Lung (tissue), 12 donors: ENCODE measurements around the gene VDAC1. TPM values are rescaled to one million over a fixed set of nuclear protein-coding genes. Genes with fewer than 3 reads are reported as not detected.

ENCODE experiments used
- ATAC-seq: fragments of 200-7000 bp; cut with Tn5 transposase; one replicate; pipeline ENCODE4 v1.9.1; 2020; ENCODE audit warnings: moderate number of reproducible peaks; ENCODE audit not compliant: insufficient read depth, low FRiP score
- DNase-seq, 3 donors: peaks; one replicate each; pipeline ENCODE4 v3.0.0-alpha.2; 2013 to 2017
- H3K27ac ChIP-seq, 2 donors: one replicate each; pipeline ENCODE4 v1.5.1; 2013; ENCODE audit warnings: mild to moderate bottlenecking in 2 of 2, moderate library complexity in 2 of 2, control low read depth in 1 of 2, inconsistent platforms in 1 of 2, low read depth in 1 of 2, low read length in 1 of 2
- H3K27me3 ChIP-seq, 3 donors: one replicate each; pipeline ENCODE4 v1.5.1; 2013; ENCODE audit warnings: low read length in 2 of 3; ENCODE audit not compliant: control insufficient read depth in 3 of 3, insufficient read depth in 3 of 3
- H3K36me3 ChIP-seq, 4 donors: one replicate each; pipeline ENCODE4 v1.5.1; 2013; ENCODE audit warnings: low read length in 4 of 4, mild to moderate bottlenecking in 1 of 4, moderate library complexity in 1 of 4; ENCODE audit not compliant: control insufficient read depth in 4 of 4, insufficient read depth in 4 of 4
- H3K4me1 ChIP-seq, 5 donors: one replicate each; pipeline ENCODE4 v1.5.1; 2013; ENCODE audit warnings: low read length in 5 of 5, mild to moderate bottlenecking in 2 of 5, moderate library complexity in 1 of 5; ENCODE audit not compliant: control insufficient read depth in 5 of 5, insufficient read depth in 5 of 5
- H3K4me3 ChIP-seq: one replicate; pipeline ENCODE4 v1.5.1; 2013; ENCODE audit warnings: mild to moderate bottlenecking, control low read depth, moderate library complexity
- H3K9ac ChIP-seq, 2 donors: one replicate each; pipeline ENCODE4 v1.5.1; 2013; ENCODE audit warnings: low read length in 2 of 2, control low read depth in 1 of 2; ENCODE audit not compliant: insufficient read depth in 1 of 2
- H3K9me3 ChIP-seq, 4 donors: one replicate each; pipeline ENCODE4 v1.5.1; 2013; ENCODE audit warnings: low read length in 3 of 4, mild to moderate bottlenecking in 1 of 4, moderate library complexity in 1 of 4; ENCODE audit not compliant: control insufficient read depth in 4 of 4, insufficient read depth in 3 of 4
- WGBS, 2 donors: extraction: QIAGEN DNeasy Blood & Tissue Kit; methylation state at CpG; one replicate each; pipeline ENCODE4 v1.1.7; 2013; 5-methylcytosine and 5-hydroxymethylcytosine counted together
- polyA plus RNA-seq, 2 donors: library from polyadenylated mRNA; stranded (reverse); fragments of 200-250 nt; gene quantifications; one replicate each; pipeline ENCODE4 v1.2.1, GENCODE V29; 2013
- total RNA-seq, 2 donors: library from RNA; depleted of rRNA in 1 of 2; stranded (reverse); fragments of >200 nt in 1 of 2; gene quantifications; one replicate each; pipeline ENCODE4 v1.2.1, GENCODE V29; 2014 to 2021
- TF ChIP-seq, protein P1 (sequence below): IDR thresholded peaks from 2 replicates; pipeline ENCODE4 v1.5.1; 2012; ENCODE audit warnings: mild to moderate bottlenecking; ENCODE audit errors: control extremely low read depth, extremely low read depth
- donor health status: control.
- donor health status: control.
- donor health status: Bipolar disorder and iron deficiency.
- donor health status: healthy.
- donor health status: DM: yes; HTN: yes; CAD: no.

Gene VDAC1
- total and polyA plus RNA-seq, 4 donors: 107 to 136 (median 120) TPM

DNA sequence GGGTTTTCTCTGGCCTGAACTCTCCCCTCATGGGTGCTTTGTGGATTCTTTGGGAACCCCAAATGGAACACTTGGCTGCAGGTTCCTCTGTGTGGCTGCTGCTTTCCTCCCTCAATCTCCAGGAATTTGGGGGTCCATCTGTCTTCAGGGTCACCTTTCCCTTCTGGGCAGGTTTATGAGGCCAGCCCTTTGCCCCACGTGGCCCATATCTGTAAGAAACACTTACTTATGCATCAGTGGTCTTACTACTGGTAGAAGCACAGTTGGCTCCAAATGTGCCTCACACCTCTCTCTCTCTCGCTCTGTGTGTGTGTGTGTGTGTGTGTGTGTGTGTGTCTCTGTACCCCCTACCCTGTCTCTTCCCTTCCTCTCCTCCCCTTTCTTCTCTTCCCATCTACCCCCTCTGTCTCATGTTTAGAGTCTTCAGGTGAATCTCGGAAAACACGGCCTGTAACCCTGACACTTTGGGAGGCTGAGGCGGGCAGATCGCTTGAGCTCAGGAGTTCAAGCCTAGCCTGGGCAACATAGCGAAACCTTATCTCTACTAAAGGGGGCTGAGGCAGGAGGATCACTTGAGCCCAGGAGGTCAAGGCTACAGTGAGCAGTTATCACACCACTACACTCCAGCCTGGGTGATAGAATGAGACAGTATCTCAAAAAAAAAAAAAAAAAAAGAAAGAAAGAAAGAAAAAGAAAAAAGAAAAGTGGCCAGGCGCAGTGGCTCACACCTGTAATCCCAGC is 63.1 kb downstream of the VDAC1 start:
- TF ChIP-seq, protein P1, sequence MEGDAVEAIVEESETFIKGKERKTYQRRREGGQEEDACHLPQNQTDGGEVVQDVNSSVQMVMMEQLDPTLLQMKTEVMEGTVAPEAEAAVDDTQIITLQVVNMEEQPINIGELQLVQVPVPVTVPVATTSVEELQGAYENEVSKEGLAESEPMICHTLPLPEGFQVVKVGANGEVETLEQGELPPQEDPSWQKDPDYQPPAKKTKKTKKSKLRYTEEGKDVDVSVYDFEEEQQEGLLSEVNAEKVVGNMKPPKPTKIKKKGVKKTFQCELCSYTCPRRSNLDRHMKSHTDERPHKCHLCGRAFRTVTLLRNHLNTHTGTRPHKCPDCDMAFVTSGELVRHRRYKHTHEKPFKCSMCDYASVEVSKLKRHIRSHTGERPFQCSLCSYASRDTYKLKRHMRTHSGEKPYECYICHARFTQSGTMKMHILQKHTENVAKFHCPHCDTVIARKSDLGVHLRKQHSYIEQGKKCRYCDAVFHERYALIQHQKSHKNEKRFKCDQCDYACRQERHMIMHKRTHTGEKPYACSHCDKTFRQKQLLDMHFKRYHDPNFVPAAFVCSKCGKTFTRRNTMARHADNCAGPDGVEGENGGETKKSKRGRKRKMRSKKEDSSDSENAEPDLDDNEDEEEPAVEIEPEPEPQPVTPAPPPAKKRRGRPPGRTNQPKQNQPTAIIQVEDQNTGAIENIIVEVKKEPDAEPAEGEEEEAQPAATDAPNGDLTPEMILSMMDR: no peak
- Histone ChIP-seq H3K27ac (no peak overlapping the region), H3K4me1 (peaks cover 0 to 6% (median 0%) of the 10 kb centered on the region in 5 donors), H3K4me3 (no peak overlapping the region), H3K9ac (no peak overlapping the region), H3K36me3 (no peaks in the 10 kb centered on the region), H3K9me3 (no peaks in the 10 kb centered on the region), H3K27me3 (no peaks in the 10 kb centered on the region)
- no peak for ATAC-seq
- WGBS, 2 donors: 96% methylated on average over 8 of the region's 8 CpGs
- no peak for DNase-seq

DNA sequence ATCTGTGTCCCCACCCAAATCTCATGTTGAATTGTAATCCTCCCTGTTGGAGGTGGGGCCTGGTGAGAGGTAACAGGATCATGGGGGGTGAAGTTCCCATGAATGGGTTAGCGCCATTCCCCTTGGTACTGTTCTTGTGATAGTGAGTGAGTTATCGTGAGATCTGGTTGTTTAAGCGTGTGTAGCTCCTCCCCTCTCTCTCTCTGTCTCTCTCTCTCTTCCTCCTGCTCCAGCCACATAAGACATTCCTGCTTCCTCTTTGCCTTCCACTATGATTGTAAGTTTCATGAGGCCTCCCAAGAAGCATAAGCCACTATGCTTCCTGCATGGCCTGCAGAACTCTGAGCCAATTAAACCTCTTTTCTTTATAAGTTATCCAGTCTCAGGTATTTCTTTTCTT is 65.1 kb downstream of the VDAC1 start:
- H3K4me3 ChIP-seq: no peak overlapping the region
- no peaks in the 10 kb centered on the region for H3K9me3 ChIP-seq
- TF ChIP-seq, protein P1: no peak
- no peaks in the 10 kb centered on the region for H3K27me3 ChIP-seq
- H3K27ac ChIP-seq: no peak overlapping the region
- peaks cover 0 to 4% (median 0%) of the 10 kb centered on the region in 5 donors for H3K4me1 ChIP-seq
- ATAC-seq (no peak), DNase-seq (no peak)
- WGBS, 2 donors: 88 to 93% methylated on average over 3 of the region's 3 CpGs
- H3K9ac ChIP-seq: no peak overlapping the region
- H3K36me3 ChIP-seq: no peaks in the 10 kb centered on the region

DNA sequence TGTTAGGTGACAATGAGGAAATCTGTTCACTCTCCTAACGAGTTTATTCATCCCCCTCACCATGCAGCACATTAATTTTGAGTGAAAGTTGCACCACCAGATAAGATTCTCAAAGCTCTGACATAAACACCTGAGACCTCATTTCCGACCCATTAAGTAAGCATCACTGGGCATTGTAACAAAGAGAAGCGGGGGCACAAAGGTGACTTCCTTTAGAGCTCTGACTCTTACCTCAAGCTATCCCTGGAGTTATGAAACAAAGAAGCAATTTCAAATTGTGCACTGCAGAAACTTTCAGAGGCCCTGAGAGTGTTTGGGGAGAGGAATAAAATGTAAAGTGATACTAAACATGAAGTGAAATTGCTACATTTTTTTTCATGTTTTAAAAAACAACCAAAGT is 65.8 kb downstream of the VDAC1 start:
- TF ChIP-seq, protein P1: no peak
- no peak overlapping the region for H3K27ac ChIP-seq

More for the DNA sequence above, 65.8 kb downstream of the VDAC1 start:
- H3K27me3 ChIP-seq: no peaks in the 10 kb centered on the region
- 73 to 80% methylated on average over 3 of the region's 3 CpGs for WGBS, 2 donors
- no peaks in the 10 kb centered on the region for H3K9me3 ChIP-seq
- H3K4me1 ChIP-seq: peaks cover 0 to 4% (median 0%) of the 10 kb centered on the region in 5 donors
- no peak for ATAC-seq
- H3K36me3 ChIP-seq: no peaks in the 10 kb centered on the region
- H3K9ac ChIP-seq: no peak overlapping the region
- H3K4me3 ChIP-seq: no peak overlapping the region
- DNase-seq: no peak
